ENCODE measurements around the gene SCARB1.

SCARB1 gene

GRCh38 chr12:124865728-124866127, 2.1 kb upstream of the SCARB1 start:
- H3K4me1 ChIP-seq (ENCODE audit: insufficient read depth, low read length), result peaks cover 32% of the 10 kb centered on the region
- H2AFZ ChIP-seq (ENCODE audit: low read depth, low read length), result no peak overlapping the region
- H3K9ac ChIP-seq (ENCODE audit: low read depth, low read length), result no peak overlapping the region
- no peak overlapping the region for H3K4me3 ChIP-seq (ENCODE audit: low read depth in 1 of 2, low read length in 2 of 2)
- H3K79me2 ChIP-seq (ENCODE audit: insufficient read depth, low read length), result peaks cover 18% of the 10 kb centered on the region
- no peak overlapping the region for H3K4me2 ChIP-seq (ENCODE audit: insufficient read depth, low read length)
- TF ChIP-seq CTCF (IDR thresholded peaks at IDR 0.05; ENCODE audit: borderline replicate concordance, extremely low read depth, low read length, poor library complexity, severe bottlenecking) (no peak), EZH2 (IDR thresholded peaks at IDR 0.05; ENCODE audit: borderline replicate concordance, low read depth, low read length, severe bottlenecking) (no peak)
- no peak for ATAC-seq (ENCODE audit: insufficient read depth, low read depth)
- DNase-seq, result no peak
- H4K20me1 ChIP-seq (ENCODE audit: insufficient read depth, low read length), result peaks cover 6% of the 10 kb centered on the region; the same call in 1 of the 2 replicates
- H3K27ac ChIP-seq (ENCODE audit: low read length), result no peak overlapping the region
- H3K9me3 ChIP-seq (ENCODE audit: insufficient read depth, low read length, severe bottlenecking), result no peaks in the 10 kb centered on the region
- H3K36me3 ChIP-seq (ENCODE audit: insufficient read depth, low read length), result 0 out of 2 replicates have a peak, but pooled peaks cover 3% of the 10 kb centered on the region
- H3K27me3 ChIP-seq (ENCODE audit: insufficient read depth, low read length, poor library complexity), result no peaks in the 10 kb centered on the region

GRCh38 chr12:124864326-124864752, 675 bp upstream of the SCARB1 start:
- Histone ChIP-seq H3K79me2 (ENCODE audit: insufficient read depth, low read length) (peaks cover 18% of the 10 kb centered on the region), H3K27ac (ENCODE audit: low read length) (peak overlapping the region; percentile 87), H3K4me2 (ENCODE audit: insufficient read depth, low read length) (peak overlapping the region; percentile 91), H4K20me1 (ENCODE audit: insufficient read depth, low read length) (peaks cover 10% of the 10 kb centered on the region; the same call in 1 of the 2 replicates), H3K36me3 (ENCODE audit: insufficient read depth, low read length) (peaks cover 10% of the 10 kb centered on the region), H3K9ac (ENCODE audit: low read depth, low read length) (peak overlapping the region; percentile 78), H2AFZ (ENCODE audit: low read depth, low read length) (peak overlapping the region; percentile 95), H3K4me1 (ENCODE audit: insufficient read depth, low read length) (peaks cover 32% of the 10 kb centered on the region), H3K27me3 (ENCODE audit: insufficient read depth, low read length, poor library complexity) (no peaks in the 10 kb centered on the region), H3K4me3 (ENCODE audit: low read depth in 1 of 2, low read length in 2 of 2) (peak overlapping the region in 1 of 2 experiments; percentile 88; a peak in 2 of 4 replicates), H3K9me3 (ENCODE audit: insufficient read depth, low read length, severe bottlenecking) (no peaks in the 10 kb centered on the region)
- TF ChIP-seq CTCF (IDR thresholded peaks at IDR 0.05; ENCODE audit: borderline replicate concordance, extremely low read depth, low read length, poor library complexity, severe bottlenecking) (no peak), EZH2 (IDR thresholded peaks at IDR 0.05; ENCODE audit: borderline replicate concordance, low read depth, low read length, severe bottlenecking) (no peak)
- ATAC-seq (ENCODE audit: insufficient read depth, low read depth) (peak; percentile 4; the same call in 2 of the 3 replicates), DNase-seq (no peak)

DNA sequence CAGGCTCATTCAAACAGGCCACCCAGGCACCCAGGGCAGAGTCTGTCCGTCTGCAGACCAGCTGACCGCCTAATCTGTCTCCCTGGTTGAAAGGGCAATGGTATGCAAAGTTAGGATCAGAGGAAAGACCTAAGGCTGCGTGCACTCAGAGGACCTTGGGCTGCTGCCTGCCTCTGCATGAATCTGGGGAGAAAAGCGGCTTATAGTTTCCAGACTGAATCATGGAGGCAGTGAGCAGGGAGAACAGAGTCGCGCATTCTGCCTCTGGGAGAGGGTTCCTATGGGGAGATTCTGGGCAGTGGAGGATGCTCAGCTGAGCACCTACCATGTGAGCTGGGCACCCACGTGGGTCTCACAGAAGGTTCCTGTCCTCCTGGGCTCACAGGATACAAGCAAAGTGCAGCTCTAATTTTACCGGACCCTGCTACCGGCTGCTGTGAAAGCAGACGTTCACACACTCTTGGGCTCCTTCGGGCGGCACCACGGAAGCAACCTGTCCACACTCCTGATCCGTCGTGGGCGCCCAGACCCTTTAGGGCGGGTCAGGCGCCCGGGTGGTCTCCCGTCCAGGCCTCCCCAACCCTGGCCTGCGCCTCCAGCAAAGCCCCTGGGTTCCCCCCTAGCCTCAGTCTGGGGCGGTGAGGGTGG, 772 bp downstream of the SCARB1 start:
- DNase-seq, result peak; percentile 43
- peaks cover 12% of the 10 kb centered on the region; the same call in 1 of the 2 replicates for H4K20me1 ChIP-seq (ENCODE audit: insufficient read depth, low read length)

More for the DNA sequence above, 772 bp downstream of the SCARB1 start:
- Histone ChIP-seq H3K27ac (ENCODE audit: low read length) (peak overlapping the region; percentile 75), H3K4me3 (ENCODE audit: low read depth in 1 of 2, low read length in 2 of 2) (peak overlapping the region; percentile 63 to 88; a peak in 3 of 4 replicates), H2AFZ (ENCODE audit: low read depth, low read length) (peak overlapping the region; percentile 94), H3K79me2 (ENCODE audit: insufficient read depth, low read length) (peaks cover 18% of the 10 kb centered on the region), H3K36me3 (ENCODE audit: insufficient read depth, low read length) (peaks cover 12% of the 10 kb centered on the region), H3K27me3 (ENCODE audit: insufficient read depth, low read length, poor library complexity) (no peaks in the 10 kb centered on the region), H3K9me3 (ENCODE audit: insufficient read depth, low read length, severe bottlenecking) (no peaks in the 10 kb centered on the region), H3K4me2 (ENCODE audit: insufficient read depth, low read length) (peak overlapping the region; percentile 91), H3K4me1 (ENCODE audit: insufficient read depth, low read length) (peaks cover 32% of the 10 kb centered on the region), H3K9ac (ENCODE audit: low read depth, low read length) (peak overlapping the region; percentile 78)
- peak; percentile 23 for ATAC-seq (ENCODE audit: insufficient read depth, low read depth)
- TF ChIP-seq EZH2 (IDR thresholded peaks at IDR 0.05; ENCODE audit: borderline replicate concordance, low read depth, low read length, severe bottlenecking) (no peak), CTCF (IDR thresholded peaks at IDR 0.05; ENCODE audit: borderline replicate concordance, extremely low read depth, low read length, poor library complexity, severe bottlenecking) (no peak)

Data from DND-41 (cell line).